SK-N-SH (cell line): ENCODE data around the gene SRPK1. TPM values are rescaled to one million over a fixed set of nuclear protein-coding genes. Genes with fewer than 3 reads are reported as not detected.

Experiments
- CTCF ChIA-PET: fragments of 300-600, 350-600 bp; formaldehyde crosslinking; extraction: SDS; loops from one replicate; lab custom pipeline; 2021; lab: Yijun Ruan, JAX
- POLR2A ChIA-PET: fragments of 350-600 bp; sonication (Branson Sonifier 250); formaldehyde crosslinking; extraction: SDS; loops from one replicate; lab custom pipeline; 2020; ENCODE audit warnings: antibody characterized with exemption, inconsistent platforms; lab: Yijun Ruan, JAX
- DNase-seq: peaks from one replicate; pipeline ENCODE4 v3.0.0; 2012
- H2AFZ ChIP-seq: fragments of 200-600 bp; sonication (generic); 2 replicates; pipeline ENCODE4 v1.8.1; 2016; ENCODE audit warnings: antibody characterized with exemption, mild to moderate bottlenecking, low read depth
- H3F3A ChIP-seq: fragments of 200-600 bp; sonication (generic); replicated peaks from 2 replicates; pipeline ENCODE3; 2016; ENCODE audit warnings: antibody characterized with exemption, mild to moderate bottlenecking; ENCODE audit not compliant: insufficient read depth
- H3K27ac ChIP-seq, 2 experiments: fragments of 200-500 bp in 1 of 2; fragments of 200-600 bp in 1 of 2; sonication (Bioruptor generic) in 1 of 2; sonication (generic), shearing (Covaris generic) in 1 of 2; 2 replicates each; pipeline versions ENCODE4 v1.5.1 to v1.6.1; 2014 to 2016; ENCODE audit warnings: low read depth in 2 of 2, inconsistent platforms in 1 of 2, low read length in 1 of 2, mild to moderate bottlenecking in 1 of 2, mixed read lengths in 1 of 2
- H3K27me3 ChIP-seq: fragments of 200-600 bp; sonication (generic), shearing (Covaris generic); 2 replicates; pipeline ENCODE4 v1.6.1; 2016; ENCODE audit warnings: mixed run types; ENCODE audit not compliant: insufficient read depth
- H3K36me3 ChIP-seq, 2 experiments: fragments of 200-500 bp in 1 of 2; fragments of 200-600 bp in 1 of 2; sonication (Bioruptor generic) in 1 of 2; sonication (generic) in 1 of 2; replicated peaks in 1 of 2; 2 replicates each; pipeline versions ENCODE3 to v1.5.1; 2014 to 2016; ENCODE audit warnings: low read length in 1 of 2, mild to moderate bottlenecking in 1 of 2; ENCODE audit not compliant: insufficient read depth in 2 of 2, control insufficient read depth in 1 of 2
- H3K4me1 ChIP-seq, 2 experiments: fragments of 200-500 bp in 1 of 2; fragments of 200-600 bp in 1 of 2; sonication (Bioruptor generic) in 1 of 2; sonication (generic), shearing (Covaris generic) in 1 of 2; 2 replicates each; pipeline versions ENCODE4 v1.5.1 to v1.6.1; 2014 to 2016; ENCODE audit warnings: low read depth in 1 of 2, low read length in 1 of 2, mixed run types in 1 of 2; ENCODE audit not compliant: insufficient read depth in 2 of 2, control insufficient read depth in 1 of 2
- H3K4me2 ChIP-seq: fragments of 200-600 bp; sonication (generic), shearing (Covaris generic); 2 replicates; pipeline ENCODE4 v1.6.1; 2017; ENCODE audit warnings: mixed run types
- H3K4me3 ChIP-seq, 2 experiments: fragments of 200-500 bp in 1 of 2; fragments of 200-600 bp in 1 of 2; sonication (Bioruptor generic) in 1 of 2; sonication (generic), shearing (Covaris generic) in 1 of 2; 2 replicates each; pipeline versions ENCODE4 v1.5.1 to v1.8.1; 2014 to 2016; ENCODE audit warnings: low read depth in 2 of 2, inconsistent platforms in 1 of 2, low read length in 1 of 2, mild to moderate bottlenecking in 1 of 2, mixed read lengths in 1 of 2, moderate library complexity in 1 of 2
- H3K79me2 ChIP-seq: fragments of 200-600 bp; sonication (generic); 2 replicates; pipeline ENCODE4 v1.8.1; 2017; ENCODE audit warnings: mild to moderate bottlenecking; ENCODE audit not compliant: insufficient read depth
- H3K9ac ChIP-seq: fragments of 200-600 bp; sonication (generic); 2 replicates; pipeline ENCODE4 v1.6.1; 2017; ENCODE audit warnings: mixed run types
- H3K9me2 ChIP-seq: fragments of 200-600 bp; sonication (generic); 2 replicates; pipeline ENCODE4 v1.6.1; 2017; ENCODE audit warnings: mixed run types
- H3K9me3 ChIP-seq: fragments of 200-600 bp; sonication (generic); 2 replicates; pipeline ENCODE4 v1.6.1; 2017; ENCODE audit warnings: mixed run types, mild to moderate bottlenecking, moderate library complexity
- H4K20me1 ChIP-seq: fragments of 200-600 bp; sonication (generic); 2 replicates; pipeline ENCODE4 v1.6.1; 2017; ENCODE audit warnings: mild to moderate bottlenecking, mixed run types; ENCODE audit not compliant: insufficient read depth
- CHD2 ChIP-seq: fragments of 150-350 bp; IDR thresholded peaks from 2 replicates; pipeline ENCODE4 v1.6.1; 2018; ENCODE audit warnings: low read length; ENCODE audit not compliant: partially characterized antibody
- CTCF ChIP-seq: fragments of 200-600 bp; sonication (generic); IDR thresholded peaks from 2 replicates; pipeline ENCODE4 v1.6.1; 2017; ENCODE audit warnings: antibody characterized with exemption, mild to moderate bottlenecking, moderate library complexity
- EP300 ChIP-seq, 2 experiments: IDR thresholded peaks; 2 replicates each; pipeline versions ENCODE4 v1.4.0 to v1.6.1; 2012; ENCODE audit warnings: borderline replicate concordance in 1 of 2, low read depth in 1 of 2, low read length in 1 of 2
- FOSL2 ChIP-seq: IDR thresholded peaks from 2 replicates; pipeline ENCODE4 v1.4.0; 2012; ENCODE audit warnings: low read depth, mild to moderate bottlenecking, moderate library complexity, borderline replicate concordance
- FOXJ3 ChIP-seq: sonication (generic); formaldehyde crosslinking; IDR thresholded peaks from 2 replicates; pipeline ENCODE4 v1.5.1; 2020; ENCODE audit warnings: mild to moderate bottlenecking, missing genetic modification reagents
- GABPA ChIP-seq: IDR thresholded peaks from 2 replicates; pipeline ENCODE4 v1.4.0; 2012; ENCODE audit warnings: low read depth, mild to moderate bottlenecking
- JUND ChIP-seq: IDR thresholded peaks from 2 replicates; pipeline ENCODE4 v1.4.0; 2012
- MAX ChIP-seq: IDR thresholded peaks from 2 replicates; pipeline ENCODE4 v1.4.0; 2012; ENCODE audit warnings: low read depth
- NFIC ChIP-seq: IDR thresholded peaks from 2 replicates; pipeline ENCODE4 v1.4.0; 2012; ENCODE audit warnings: borderline replicate concordance
- NRF1 ChIP-seq: IDR thresholded peaks from 2 replicates; pipeline ENCODE4 v1.6.1; 2012; ENCODE audit warnings: low read depth, mild to moderate bottlenecking, low read length
- PBX3 ChIP-seq: IDR thresholded peaks from 2 replicates; pipeline ENCODE4; 2012
- RCOR1 ChIP-seq: fragments of 150-350 bp; IDR thresholded peaks from 2 replicates; pipeline ENCODE4 v1.6.1; 2017; ENCODE audit warnings: antibody characterized with exemption, low read length
- RFX5 ChIP-seq: IDR thresholded peaks from 2 replicates; pipeline ENCODE4 v1.6.1; 2012; ENCODE audit warnings: mild to moderate bottlenecking, improper control_type of control experiment, low read length
- RXRA ChIP-seq: IDR thresholded peaks from 2 replicates; pipeline ENCODE4 v1.4.0; 2012; ENCODE audit warnings: low read depth, mild to moderate bottlenecking, borderline replicate concordance
- SIN3A ChIP-seq: IDR thresholded peaks from 2 replicates; pipeline ENCODE4 v1.6.1; 2012; ENCODE audit warnings: low read depth, mild to moderate bottlenecking, low read length, moderate library complexity, borderline replicate concordance
- SMC3 ChIP-seq: IDR thresholded peaks from 2 replicates; pipeline ENCODE4 v1.6.1; 2012; ENCODE audit warnings: low read depth, low read length, improper control_type of control experiment
- USF1 ChIP-seq: IDR thresholded peaks from 2 replicates; pipeline ENCODE4 v1.4.0; 2012; ENCODE audit warnings: low read depth, borderline replicate concordance
- YY1 ChIP-seq: IDR thresholded peaks from 2 replicates; pipeline ENCODE4 v1.4.0; 2012; ENCODE audit warnings: low read depth, mild to moderate bottlenecking
- WGBS: methylation state at CpG from one replicate; pipeline ENCODE4 v1.1.6; 2017; ENCODE audit warnings: low lambda C conversion rate; 5-methylcytosine and 5-hydroxymethylcytosine counted together
- polyA plus RNA-seq, 3 experiments: library from polyadenylated mRNA; depleted of rRNA; stranded (reverse); fragments of >200 nt; gene quantifications; 2 replicates each; pipeline ENCODE4 v1.2.3, GENCODE V29; 2012

Gene SRPK1
- polyA plus RNA-seq, 1 of the 3 experiments (the other 2 are of a cell fraction): 10.6 TPM

DNA sequence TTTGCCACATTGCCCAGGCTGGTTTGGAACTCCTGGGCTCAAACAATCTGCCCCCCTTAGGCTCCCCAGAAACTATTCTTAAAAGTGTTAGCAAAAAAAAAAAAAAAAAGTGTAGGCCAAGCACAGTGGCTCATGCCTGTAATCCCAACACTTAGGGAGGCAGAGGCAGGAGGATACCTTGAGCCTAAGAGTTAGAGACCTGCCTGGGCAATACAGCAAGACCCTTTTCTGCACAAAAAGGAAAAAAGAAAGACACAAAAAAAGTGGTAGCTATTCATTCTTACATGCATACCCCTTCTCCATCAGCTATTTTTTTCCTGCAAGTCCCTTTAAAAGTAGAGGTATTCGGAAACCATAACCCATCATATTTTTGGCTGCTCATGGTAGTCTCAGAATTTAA is 3.2 kb upstream of the SRPK1 start:
- TF ChIP-seq SIN3A: no peak
- no peak for TF ChIP-seq EP300 (IDR thresholded peaks at IDR 0.05; ENCODE audit: borderline replicate concordance in 1 of 2, low read depth in 1 of 2, low read length in 1 of 2)
- no peak for TF ChIP-seq RCOR1
- no peak for TF ChIP-seq JUND
- no peak for TF ChIP-seq CHD2
- no peak for TF ChIP-seq CTCF
- no peak for TF ChIP-seq PBX3
- no peak for TF ChIP-seq FOXJ3 (CRISPR knock-in tag)
- TF ChIP-seq GABPA: no peak
- TF ChIP-seq, all 33 proteins: peak for 0
- 97% methylated on average over 1 of the region's 1 CpG for WGBS
- Histone ChIP-seq H3K9ac (no peak overlapping the region), H3F3A (no peaks in the 10 kb centered on the region), H3K4me3 (no peak overlapping the region), H3K36me3 (no peaks in the 10 kb centered on the region), H3K9me3 (no peaks in the 10 kb centered on the region), H3K9me2 (no peaks in the 10 kb centered on the region), H4K20me1 (no peaks in the 10 kb centered on the region), H2AFZ (no peak overlapping the region), H3K4me1 (peaks cover 0 to 1% of the 10 kb centered on the region in 2 experiments; a peak in 2 of 4 replicates), H3K79me2 (peaks cover 17% of the 10 kb centered on the region), H3K27ac (no peak overlapping the region), H3K27me3 (no peaks in the 10 kb centered on the region), H3K4me2 (no peak overlapping the region)
- no peak for DNase-seq
- POLR2A ChIA-PET: no interaction called here
- CTCF ChIA-PET: interaction anchor here (0.6 to 1.4 kb wide), 5 partner anchors 12 to 403 kb away, joined by 3 read pairs; partner anchors contain the start of gene ARMC12

- H4K20me1 ChIP-seq: peaks cover 7% of the 10 kb centered on the region; the same call in 1 of the 2 replicates
- H3K27ac ChIP-seq: no peak overlapping the region
- 71% methylated on average over 5 of the region's 5 CpGs for WGBS
- DNase-seq: no peak
- CTCF ChIA-PET: interaction anchor here (1.9 kb wide), 1 partner anchor 173 kb away, joined by 9 read pairs; no protein-coding TSS in a partner anchor
- peaks cover 7 to 9% of the 10 kb centered on the region in 2 experiments; a peak in 3 of 4 replicates for H3K4me1 ChIP-seq
- H3K4me2 ChIP-seq: peak overlapping the region; percentile 85; the same call in 1 of the 2 replicates
- H3K79me2 ChIP-seq: peaks cover 37% of the 10 kb centered on the region
- H3K9ac ChIP-seq: no peak overlapping the region
- no peaks in the 10 kb centered on the region for H3K9me2 ChIP-seq
- POLR2A ChIA-PET: no interaction called here
- no peaks in the 10 kb centered on the region for H3F3A ChIP-seq
- no peaks in the 10 kb centered on the region for H3K27me3 ChIP-seq
- no peak overlapping the region for H3K4me3 ChIP-seq
- no peaks in the 10 kb centered on the region for H3K9me3 ChIP-seq
- H2AFZ ChIP-seq: peak overlapping the region; percentile 93; the same call in 1 of the 2 replicates
- no peaks in the 10 kb centered on the region for H3K36me3 ChIP-seq
- TF ChIP-seq PBX3 (no peak), SIN3A (no peak), EP300 (IDR thresholded peaks at IDR 0.05; ENCODE audit: borderline replicate concordance in 1 of 2, low read depth in 1 of 2, low read length in 1 of 2) (no peak), YY1 (no peak), SMC3 (no peak), FOXJ3 (CRISPR knock-in tag) (no peak), NFIC (no peak), RFX5 (no peak), MAX (no peak), FOSL2 (no peak), USF1 (no peak), RXRA (no peak), CTCF (no peak), NRF1 (no peak), CHD2 (no peak)
Observed at GRCh38 chr6:35922139-35922554, 1.2 kb upstream of the SRPK1 start.
